ENCODE results near the gene RALGPS2. TPM values are rescaled to one million over a fixed set of nuclear protein-coding genes. Genes with fewer than 3 reads are reported as not detected.

RALGPS2 gene
- total and polyA plus RNA-seq, 2 of the 8 experiments (the other 6 are each of a cell fraction or from before 2014, with no cell fraction given): 6.7 to 38.0 TPM

GRCh38 chr1:178726087-178726517 lies 1.1 kb downstream of the RALGPS2 start (continued):
- peak; percentile 56; the same call in 1 of the 2 replicates for TF ChIP-seq TAF1 (IDR thresholded peaks at IDR 0.05; ENCODE audit: low read depth, low read length)
